ENCODE measurements around the gene KLHL35.

DNA sequence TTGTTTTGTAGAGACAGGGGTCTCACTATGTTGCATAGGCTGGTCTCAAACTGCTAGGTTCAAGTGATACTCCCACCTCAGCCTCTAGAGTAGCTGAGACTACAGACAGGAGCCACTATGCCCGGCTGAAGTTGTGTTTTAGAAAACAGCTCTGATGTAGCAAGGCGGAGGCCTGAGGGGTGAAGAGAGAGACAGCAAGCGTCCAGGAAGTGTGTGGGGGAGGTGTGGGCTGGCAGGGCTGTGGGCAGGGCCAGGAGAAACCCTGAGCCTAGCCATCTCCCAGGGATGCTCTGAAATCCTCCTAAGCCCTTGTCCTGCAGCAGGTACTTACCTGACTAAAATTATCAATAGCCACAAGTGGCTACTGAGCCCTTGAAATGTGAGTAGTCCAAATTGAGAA lies 49.8 kb downstream of the KLHL35 start:
- TF ChIP-seq POLR2AphosphoS5 (IDR thresholded peaks at IDR 0.05; ENCODE audit: low read depth, low read length) = no peak
- TF ChIP-seq, protein P1, sequence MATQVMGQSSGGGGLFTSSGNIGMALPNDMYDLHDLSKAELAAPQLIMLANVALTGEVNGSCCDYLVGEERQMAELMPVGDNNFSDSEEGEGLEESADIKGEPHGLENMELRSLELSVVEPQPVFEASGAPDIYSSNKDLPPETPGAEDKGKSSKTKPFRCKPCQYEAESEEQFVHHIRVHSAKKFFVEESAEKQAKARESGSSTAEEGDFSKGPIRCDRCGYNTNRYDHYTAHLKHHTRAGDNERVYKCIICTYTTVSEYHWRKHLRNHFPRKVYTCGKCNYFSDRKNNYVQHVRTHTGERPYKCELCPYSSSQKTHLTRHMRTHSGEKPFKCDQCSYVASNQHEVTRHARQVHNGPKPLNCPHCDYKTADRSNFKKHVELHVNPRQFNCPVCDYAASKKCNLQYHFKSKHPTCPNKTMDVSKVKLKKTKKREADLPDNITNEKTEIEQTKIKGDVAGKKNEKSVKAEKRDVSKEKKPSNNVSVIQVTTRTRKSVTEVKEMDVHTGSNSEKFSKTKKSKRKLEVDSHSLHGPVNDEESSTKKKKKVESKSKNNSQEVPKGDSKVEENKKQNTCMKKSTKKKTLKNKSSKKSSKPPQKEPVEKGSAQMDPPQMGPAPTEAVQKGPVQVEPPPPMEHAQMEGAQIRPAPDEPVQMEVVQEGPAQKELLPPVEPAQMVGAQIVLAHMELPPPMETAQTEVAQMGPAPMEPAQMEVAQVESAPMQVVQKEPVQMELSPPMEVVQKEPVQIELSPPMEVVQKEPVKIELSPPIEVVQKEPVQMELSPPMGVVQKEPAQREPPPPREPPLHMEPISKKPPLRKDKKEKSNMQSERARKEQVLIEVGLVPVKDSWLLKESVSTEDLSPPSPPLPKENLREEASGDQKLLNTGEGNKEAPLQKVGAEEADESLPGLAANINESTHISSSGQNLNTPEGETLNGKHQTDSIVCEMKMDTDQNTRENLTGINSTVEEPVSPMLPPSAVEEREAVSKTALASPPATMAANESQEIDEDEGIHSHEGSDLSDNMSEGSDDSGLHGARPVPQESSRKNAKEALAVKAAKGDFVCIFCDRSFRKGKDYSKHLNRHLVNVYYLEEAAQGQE (IDR thresholded peaks at IDR 0.05; ENCODE audit: insufficient read depth in 1 of 2, low read depth in 2 of 2, low read length in 2 of 2) = no peak

All from PFSK-1 (cell line).